IPS-NIHi7 (cell line): ENCODE measurements around the gene PGGT1B.
"Not testable (repeated sequence)": the region's sequence is repeated elsewhere in the genome, so short reads cannot be mapped to it uniquely, and the experiment has no call there.

Experiments used
- DNase-seq: peaks from one replicate; pipeline ENCODE4 v3.0.0; 2012; ENCODE audit warnings: mixed read lengths; ENCODE audit errors: extremely low spot score

PGGT1B gene

GRCh38 chr5:115260248-115260647 lies 2.4 kb downstream of the PGGT1B start:
- no peak for DNase-seq

GRCh38 chr5:115257981-115258380 lies 4.7 kb downstream of the PGGT1B start:
- no peak for DNase-seq

- not testable (repeated sequence) for DNase-seq
These were observed 13.3 kb downstream of the PGGT1B start for GRCh38 chr5:115249379-115249778.

GRCh38 chr5:115246361-115246991 lies 16.2 kb downstream of the PGGT1B start:
- DNase-seq: peak; percentile 52

- no peak for DNase-seq
These were observed 19.3 kb downstream of the PGGT1B start for GRCh38 chr5:115243412-115243811.

- no peak for DNase-seq
These were observed 20.6 kb downstream of the PGGT1B start for GRCh38 chr5:115241881-115242642.

GRCh38 chr5:115237066-115237465 lies 25.6 kb downstream of the PGGT1B start:
- DNase-seq: no peak

- no peak for DNase-seq
These were observed 26.1 kb downstream of the PGGT1B start for GRCh38 chr5:115236599-115236998.

GRCh38 chr5:115231598-115231997 lies 31.1 kb downstream of the PGGT1B start:
- no peak for DNase-seq

- DNase-seq: no peak
These were observed 33.1 kb downstream of the PGGT1B start for GRCh38 chr5:115229606-115230005.

GRCh38 chr5:115227281-115227680 lies 35.4 kb downstream of the PGGT1B start:
- no peak for DNase-seq

- no peak for DNase-seq
These were observed 48.1 kb downstream of the PGGT1B start for GRCh38 chr5:115214541-115214940.

GRCh38 chr5:115209279-115209678 lies 53.4 kb downstream of the PGGT1B start:
- no peak for DNase-seq

GRCh38 chr5:115202952-115203351 lies 59.7 kb downstream of the PGGT1B start:
- no peak for DNase-seq

- DNase-seq: no peak
These were observed 66.5 kb downstream of the PGGT1B start for GRCh38 chr5:115196161-115196560.

- no peak for DNase-seq
These were observed 68.0 kb downstream of the PGGT1B start for GRCh38 chr5:115194676-115195075.

GRCh38 chr5:115193295-115193694 lies 69.4 kb downstream of the PGGT1B start:
- DNase-seq: no peak

GRCh38 chr5:115192098-115192497 lies 70.6 kb downstream of the PGGT1B start:
- no peak for DNase-seq

- DNase-seq: no peak
These were observed 71.1 kb downstream of the PGGT1B start for GRCh38 chr5:115191474-115192031.

GRCh38 chr5:115190388-115190787 lies 72.3 kb downstream of the PGGT1B start:
- DNase-seq: no peak

GRCh38 chr5:115189866-115190265 lies 72.8 kb downstream of the PGGT1B start:
- no peak for DNase-seq

GRCh38 chr5:115186794-115187193 lies 75.9 kb downstream of the PGGT1B start:
- no peak for DNase-seq

GRCh38 chr5:115184770-115185169 lies 77.9 kb downstream of the PGGT1B start:
- DNase-seq: no peak
